Uterus (tissue), 2 donors: ENCODE measurements around the gene IDI2.

Experiments used
- POLR2A ChIP-seq, 2 donors: fragments of 450-650 bp; IDR thresholded peaks; one replicate each; pipeline ENCODE4 v1.6.1; 2016; ENCODE audit warnings: antibody characterized with exemption in 2 of 2, mild to moderate bottlenecking in 1 of 2, moderate library complexity in 1 of 2
- TF ChIP-seq, protein P1 (sequence below), 4 experiments: fragments of 200-600 bp in 2 of 4; fragments of 450-650 bp in 2 of 4; sonication (generic) in 2 of 4; IDR thresholded peaks; one replicate each; pipeline ENCODE4 v1.5.1; 2016 to 2019; ENCODE audit warnings: antibody characterized with exemption in 4 of 4, mild to moderate bottlenecking in 2 of 4, moderate library complexity in 1 of 4

DNA sequence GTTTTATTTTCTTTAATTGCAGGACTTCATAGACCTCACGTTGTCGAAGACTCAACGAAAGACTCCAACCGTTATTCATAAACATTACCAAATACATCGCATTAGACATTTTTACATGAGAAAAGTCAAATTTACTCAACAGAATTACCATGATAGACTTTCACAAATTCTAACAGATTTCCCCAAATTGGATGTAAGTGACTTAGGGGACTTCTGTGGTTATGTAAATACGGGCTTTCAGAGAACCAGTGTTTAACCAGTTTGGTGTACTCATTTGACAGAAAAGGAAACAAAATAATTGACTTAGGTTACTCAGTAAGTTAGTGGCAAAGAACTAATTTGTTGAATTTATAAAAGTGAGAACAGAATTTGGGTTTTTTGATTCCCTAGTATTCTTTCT is 33.2 kb downstream of the IDI2 start:
- TF ChIP-seq POLR2A (IDR thresholded peaks at IDR 0.05): no peak
- TF ChIP-seq, protein P1, sequence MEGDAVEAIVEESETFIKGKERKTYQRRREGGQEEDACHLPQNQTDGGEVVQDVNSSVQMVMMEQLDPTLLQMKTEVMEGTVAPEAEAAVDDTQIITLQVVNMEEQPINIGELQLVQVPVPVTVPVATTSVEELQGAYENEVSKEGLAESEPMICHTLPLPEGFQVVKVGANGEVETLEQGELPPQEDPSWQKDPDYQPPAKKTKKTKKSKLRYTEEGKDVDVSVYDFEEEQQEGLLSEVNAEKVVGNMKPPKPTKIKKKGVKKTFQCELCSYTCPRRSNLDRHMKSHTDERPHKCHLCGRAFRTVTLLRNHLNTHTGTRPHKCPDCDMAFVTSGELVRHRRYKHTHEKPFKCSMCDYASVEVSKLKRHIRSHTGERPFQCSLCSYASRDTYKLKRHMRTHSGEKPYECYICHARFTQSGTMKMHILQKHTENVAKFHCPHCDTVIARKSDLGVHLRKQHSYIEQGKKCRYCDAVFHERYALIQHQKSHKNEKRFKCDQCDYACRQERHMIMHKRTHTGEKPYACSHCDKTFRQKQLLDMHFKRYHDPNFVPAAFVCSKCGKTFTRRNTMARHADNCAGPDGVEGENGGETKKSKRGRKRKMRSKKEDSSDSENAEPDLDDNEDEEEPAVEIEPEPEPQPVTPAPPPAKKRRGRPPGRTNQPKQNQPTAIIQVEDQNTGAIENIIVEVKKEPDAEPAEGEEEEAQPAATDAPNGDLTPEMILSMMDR (IDR thresholded peaks at IDR 0.05): no peak
